Progenitor cell of endocrine pancreas (in vitro differentiated cells): ENCODE measurements around the gene ZNF469. TPM values are rescaled to one million over a fixed set of nuclear protein-coding genes. Genes with fewer than 3 reads are reported as not detected.

ENCODE experiments used
- DNase-seq: peaks from one replicate; pipeline ENCODE4 v3.0.0; 2021; ENCODE audit warnings: low spot score; ENCODE audit not compliant: unreplicated experiment
- H3K27ac Mint-ChIP-seq: 2 replicates; pipeline ENCODE4 v1.8.0; 2021; ENCODE audit warnings: mild to moderate bottlenecking, moderate library complexity, mixed read lengths
- H3K27me3 Mint-ChIP-seq: 2 replicates; pipeline ENCODE4 v1.8.0; 2021; ENCODE audit warnings: mixed read lengths
- H3K36me3 Mint-ChIP-seq: 2 replicates; pipeline ENCODE4 v1.8.0; 2022; ENCODE audit warnings: mixed read lengths; ENCODE audit not compliant: insufficient read depth
- H3K4me1 Mint-ChIP-seq: 2 replicates; pipeline ENCODE4 v1.8.0; 2021; ENCODE audit warnings: low read depth, mixed read lengths
- H3K4me3 Mint-ChIP-seq: 2 replicates; pipeline ENCODE4 v1.8.0; 2021; ENCODE audit warnings: low read depth, mild to moderate bottlenecking, moderate library complexity, mixed read lengths
- H3K9me3 Mint-ChIP-seq: 2 replicates; pipeline ENCODE4 v1.8.0; 2021; ENCODE audit warnings: low read depth, mixed read lengths
- CTCF ChIP-seq: fragments of 200-600 bp; sonication (generic); IDR thresholded peaks from one replicate; pipeline ENCODE4 v1.5.0; 2021; ENCODE audit warnings: antibody characterized with exemption, mild to moderate bottlenecking; ENCODE audit not compliant: unreplicated experiment
- total RNA-seq: library from RNA; stranded (reverse); gene quantifications from 2 replicates; pipeline ENCODE4 v1.2.1, GENCODE V29; 2021

Gene ZNF469
- total RNA-seq, 1 donor from 2014 or later = 0.05 TPM

GRCh38 chr16:88355093-88355388, 27.7 kb upstream of the ZNF469 start:
- Mint-ChIP-seq H3K36me3 (no peaks in the 10 kb centered on the region), H3K27ac (no peak overlapping the region), H3K27me3 (peaks cover 7% of the 10 kb centered on the region), H3K4me1 (no peaks in the 10 kb centered on the region), H3K4me3 (no peak overlapping the region), H3K9me3 (no peaks in the 10 kb centered on the region)
- TF ChIP-seq CTCF = no peak
- no peak for DNase-seq

- Mint-ChIP-seq H3K36me3 (no peaks in the 10 kb centered on the region), H3K4me1 (no peaks in the 10 kb centered on the region), H3K9me3 (no peaks in the 10 kb centered on the region), H3K27ac (no peak overlapping the region), H3K4me3 (no peak overlapping the region), H3K27me3 (peaks cover 7% of the 10 kb centered on the region)
- no peak for DNase-seq
- no peak for TF ChIP-seq CTCF
Observed at GRCh38 chr16:88355389-88356123, 27.2 kb upstream of the ZNF469 start.

- no peak for TF ChIP-seq CTCF
- Mint-ChIP-seq H3K27ac (no peak overlapping the region), H3K27me3 (peaks cover 7% of the 10 kb centered on the region), H3K4me1 (no peaks in the 10 kb centered on the region), H3K4me3 (no peak overlapping the region), H3K9me3 (no peaks in the 10 kb centered on the region), H3K36me3 (no peaks in the 10 kb centered on the region)
- no peak for DNase-seq
Observed at GRCh38 chr16:88356124-88356726, 26.5 kb upstream of the ZNF469 start.

GRCh38 chr16:88356727-88357199, 26.0 kb upstream of the ZNF469 start:
- no peaks in the 10 kb centered on the region for H3K4me1 Mint-ChIP-seq
- TF ChIP-seq CTCF = no peak
- no peaks in the 10 kb centered on the region for H3K9me3 Mint-ChIP-seq
- H3K27me3 Mint-ChIP-seq = peaks cover 12% of the 10 kb centered on the region
- H3K4me3 Mint-ChIP-seq = no peak overlapping the region
- no peak for DNase-seq
- no peaks in the 10 kb centered on the region for H3K36me3 Mint-ChIP-seq
- H3K27ac Mint-ChIP-seq = no peak overlapping the region

GRCh38 chr16:88357317-88358022, 25.3 kb upstream of the ZNF469 start:
- Mint-ChIP-seq H3K4me1 (no peaks in the 10 kb centered on the region), H3K4me3 (no peak overlapping the region), H3K36me3 (no peaks in the 10 kb centered on the region), H3K27ac (no peak overlapping the region), H3K9me3 (no peaks in the 10 kb centered on the region), H3K27me3 (peaks cover 19% of the 10 kb centered on the region)
- no peak for DNase-seq
- no peak for TF ChIP-seq CTCF
